ENCODE results near the gene CHST15. TPM values are rescaled to one million over a fixed set of nuclear protein-coding genes. Genes with fewer than 3 reads are reported as not detected.

CHST15 gene
- total and polyA plus RNA-seq, 2 of the 13 experiments (the other 11 are each of a cell fraction or from before 2014, with no cell fraction given), result 1.4 to 94.7 TPM

DNA sequence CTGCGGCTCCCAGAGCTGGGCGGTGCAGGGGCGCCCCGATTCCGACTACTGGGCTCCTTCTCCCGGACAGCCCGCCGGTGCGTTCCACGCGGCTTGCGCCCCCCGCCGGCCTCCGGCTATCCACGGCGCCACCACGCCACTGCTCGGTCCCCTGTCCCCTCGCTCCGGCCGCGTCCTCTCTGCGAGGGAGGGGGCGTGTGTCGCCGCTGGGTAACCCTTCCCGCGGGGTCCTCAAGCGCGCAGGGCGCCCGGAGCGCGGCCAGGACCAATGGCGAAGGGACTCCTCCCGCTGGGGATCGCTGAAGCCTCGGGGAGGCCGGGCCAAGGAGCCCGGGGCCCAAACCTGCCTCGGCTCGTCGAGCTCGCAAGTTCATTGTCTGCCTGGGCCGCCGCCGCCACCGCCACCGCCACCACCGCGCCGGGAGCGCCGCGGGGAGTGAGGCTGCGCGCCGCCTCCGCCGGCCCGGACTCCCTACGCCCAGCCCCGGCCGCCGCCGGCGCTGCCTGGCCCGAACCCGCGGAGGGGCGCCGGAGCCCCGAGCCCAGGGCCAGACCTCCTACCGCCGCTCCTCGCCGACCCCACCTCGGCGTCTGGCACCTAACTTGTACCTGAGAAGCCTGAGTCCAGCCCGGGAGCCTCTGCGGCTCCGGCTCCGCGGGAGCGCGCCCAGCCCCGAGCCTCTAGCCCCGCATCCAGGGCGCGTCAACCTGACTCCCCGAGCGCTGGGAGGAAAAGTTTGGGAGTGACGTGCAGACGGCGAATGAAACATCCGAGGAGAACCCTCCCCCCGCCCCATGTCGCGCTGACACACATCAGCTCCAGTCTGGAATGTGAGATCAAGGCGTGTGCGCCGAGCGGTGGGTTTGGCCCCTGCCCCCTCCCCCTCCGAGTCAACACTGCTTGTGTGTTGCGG, at the start of gene CHST15 (continued):
- TF ChIP-seq, protein P1, sequence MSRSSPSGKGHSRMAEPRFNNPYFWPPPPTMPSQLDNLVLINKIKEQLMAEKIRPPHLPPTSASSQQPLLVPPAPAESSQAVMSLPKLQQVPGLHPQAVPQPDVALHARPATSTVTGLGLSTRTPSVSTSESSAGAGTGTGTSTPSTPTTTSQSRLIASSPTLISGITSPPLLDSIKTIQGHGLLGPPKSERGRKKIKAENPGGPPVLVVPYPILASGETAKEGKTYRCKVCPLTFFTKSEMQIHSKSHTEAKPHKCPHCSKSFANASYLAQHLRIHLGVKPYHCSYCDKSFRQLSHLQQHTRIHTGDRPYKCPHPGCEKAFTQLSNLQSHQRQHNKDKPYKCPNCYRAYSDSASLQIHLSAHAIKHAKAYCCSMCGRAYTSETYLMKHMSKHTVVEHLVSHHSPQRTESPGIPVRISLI (CRISPR knock-in tag; IDR thresholded peaks at IDR 0.05; ENCODE audit: borderline replicate concordance), result no peak
- TF ChIP-seq ZBTB7B (CRISPR knock-in tag; IDR thresholded peaks at IDR 0.05) (no peak), ZNF879 (CRISPR knock-in tag; IDR thresholded peaks at IDR 0.05) (no peak), RBAK (CRISPR knock-in tag; IDR thresholded peaks at IDR 0.05) (no peak), ZNF10 (CRISPR knock-in tag; IDR thresholded peaks at IDR 0.05; ENCODE audit: borderline replicate concordance, low read depth) (no peak), NR3C1 (CRISPR knock-in tag; IDR thresholded peaks at IDR 0.05) (no peak), ZFP82 (CRISPR knock-in tag; IDR thresholded peaks at IDR 0.05; ENCODE audit: borderline replicate concordance) (no peak), SMARCE1 (IDR thresholded peaks at IDR 0.05; ENCODE audit: borderline replicate concordance) (no peak), RFXANK (CRISPR knock-in tag; IDR thresholded peaks at IDR 0.05) (no peak), ZNF782 (CRISPR knock-in tag; IDR thresholded peaks at IDR 0.05; ENCODE audit: borderline replicate concordance) (no peak), SALL1 (CRISPR knock-in tag; IDR thresholded peaks at IDR 0.05) (peak; percentile 67; the same call in 1 of the 2 replicates), MBD4 (IDR thresholded peaks at IDR 0.05; ENCODE audit: borderline replicate concordance, low read length) (no peak), FLYWCH1 (CRISPR knock-in tag; IDR thresholded peaks at IDR 0.05) (no peak), TBP (CRISPR knock-in tag; IDR thresholded peaks at IDR 0.05) (no peak)
- TF ChIP-seq, protein P2, sequence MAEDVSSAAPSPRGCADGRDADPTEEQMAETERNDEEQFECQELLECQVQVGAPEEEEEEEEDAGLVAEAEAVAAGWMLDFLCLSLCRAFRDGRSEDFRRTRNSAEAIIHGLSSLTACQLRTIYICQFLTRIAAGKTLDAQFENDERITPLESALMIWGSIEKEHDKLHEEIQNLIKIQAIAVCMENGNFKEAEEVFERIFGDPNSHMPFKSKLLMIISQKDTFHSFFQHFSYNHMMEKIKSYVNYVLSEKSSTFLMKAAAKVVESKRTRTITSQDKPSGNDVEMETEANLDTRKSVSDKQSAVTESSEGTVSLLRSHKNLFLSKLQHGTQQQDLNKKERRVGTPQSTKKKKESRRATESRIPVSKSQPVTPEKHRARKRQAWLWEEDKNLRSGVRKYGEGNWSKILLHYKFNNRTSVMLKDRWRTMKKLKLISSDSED (CRISPR knock-in tag; IDR thresholded peaks at IDR 0.05), result no peak
- TF ChIP-seq, protein P3, sequence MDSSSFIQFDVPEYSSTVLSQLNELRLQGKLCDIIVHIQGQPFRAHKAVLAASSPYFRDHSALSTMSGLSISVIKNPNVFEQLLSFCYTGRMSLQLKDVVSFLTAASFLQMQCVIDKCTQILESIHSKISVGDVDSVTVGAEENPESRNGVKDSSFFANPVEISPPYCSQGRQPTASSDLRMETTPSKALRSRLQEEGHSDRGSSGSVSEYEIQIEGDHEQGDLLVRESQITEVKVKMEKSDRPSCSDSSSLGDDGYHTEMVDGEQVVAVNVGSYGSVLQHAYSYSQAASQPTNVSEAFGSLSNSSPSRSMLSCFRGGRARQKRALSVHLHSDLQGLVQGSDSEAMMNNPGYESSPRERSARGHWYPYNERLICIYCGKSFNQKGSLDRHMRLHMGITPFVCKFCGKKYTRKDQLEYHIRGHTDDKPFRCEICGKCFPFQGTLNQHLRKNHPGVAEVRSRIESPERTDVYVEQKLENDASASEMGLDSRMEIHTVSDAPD (CRISPR knock-in tag; IDR thresholded peaks at IDR 0.05), result no peak
- TF ChIP-seq, protein P4, sequence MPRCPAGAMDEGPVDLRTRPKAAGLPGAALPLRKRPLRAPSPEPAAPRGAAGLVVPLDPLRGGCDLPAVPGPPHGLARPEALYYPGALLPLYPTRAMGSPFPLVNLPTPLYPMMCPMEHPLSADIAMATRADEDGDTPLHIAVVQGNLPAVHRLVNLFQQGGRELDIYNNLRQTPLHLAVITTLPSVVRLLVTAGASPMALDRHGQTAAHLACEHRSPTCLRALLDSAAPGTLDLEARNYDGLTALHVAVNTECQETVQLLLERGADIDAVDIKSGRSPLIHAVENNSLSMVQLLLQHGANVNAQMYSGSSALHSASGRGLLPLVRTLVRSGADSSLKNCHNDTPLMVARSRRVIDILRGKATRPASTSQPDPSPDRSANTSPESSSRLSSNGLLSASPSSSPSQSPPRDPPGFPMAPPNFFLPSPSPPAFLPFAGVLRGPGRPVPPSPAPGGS (CRISPR knock-in tag; IDR thresholded peaks at IDR 0.05), result no peak
- TF ChIP-seq, protein P5, sequence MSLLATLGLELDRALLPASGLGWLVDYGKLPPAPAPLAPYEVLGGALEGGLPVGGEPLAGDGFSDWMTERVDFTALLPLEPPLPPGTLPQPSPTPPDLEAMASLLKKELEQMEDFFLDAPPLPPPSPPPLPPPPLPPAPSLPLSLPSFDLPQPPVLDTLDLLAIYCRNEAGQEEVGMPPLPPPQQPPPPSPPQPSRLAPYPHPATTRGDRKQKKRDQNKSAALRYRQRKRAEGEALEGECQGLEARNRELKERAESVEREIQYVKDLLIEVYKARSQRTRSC (CRISPR knock-in tag; IDR thresholded peaks at IDR 0.05; ENCODE audit: low read depth), result no peak
- TF ChIP-seq, protein P6, sequence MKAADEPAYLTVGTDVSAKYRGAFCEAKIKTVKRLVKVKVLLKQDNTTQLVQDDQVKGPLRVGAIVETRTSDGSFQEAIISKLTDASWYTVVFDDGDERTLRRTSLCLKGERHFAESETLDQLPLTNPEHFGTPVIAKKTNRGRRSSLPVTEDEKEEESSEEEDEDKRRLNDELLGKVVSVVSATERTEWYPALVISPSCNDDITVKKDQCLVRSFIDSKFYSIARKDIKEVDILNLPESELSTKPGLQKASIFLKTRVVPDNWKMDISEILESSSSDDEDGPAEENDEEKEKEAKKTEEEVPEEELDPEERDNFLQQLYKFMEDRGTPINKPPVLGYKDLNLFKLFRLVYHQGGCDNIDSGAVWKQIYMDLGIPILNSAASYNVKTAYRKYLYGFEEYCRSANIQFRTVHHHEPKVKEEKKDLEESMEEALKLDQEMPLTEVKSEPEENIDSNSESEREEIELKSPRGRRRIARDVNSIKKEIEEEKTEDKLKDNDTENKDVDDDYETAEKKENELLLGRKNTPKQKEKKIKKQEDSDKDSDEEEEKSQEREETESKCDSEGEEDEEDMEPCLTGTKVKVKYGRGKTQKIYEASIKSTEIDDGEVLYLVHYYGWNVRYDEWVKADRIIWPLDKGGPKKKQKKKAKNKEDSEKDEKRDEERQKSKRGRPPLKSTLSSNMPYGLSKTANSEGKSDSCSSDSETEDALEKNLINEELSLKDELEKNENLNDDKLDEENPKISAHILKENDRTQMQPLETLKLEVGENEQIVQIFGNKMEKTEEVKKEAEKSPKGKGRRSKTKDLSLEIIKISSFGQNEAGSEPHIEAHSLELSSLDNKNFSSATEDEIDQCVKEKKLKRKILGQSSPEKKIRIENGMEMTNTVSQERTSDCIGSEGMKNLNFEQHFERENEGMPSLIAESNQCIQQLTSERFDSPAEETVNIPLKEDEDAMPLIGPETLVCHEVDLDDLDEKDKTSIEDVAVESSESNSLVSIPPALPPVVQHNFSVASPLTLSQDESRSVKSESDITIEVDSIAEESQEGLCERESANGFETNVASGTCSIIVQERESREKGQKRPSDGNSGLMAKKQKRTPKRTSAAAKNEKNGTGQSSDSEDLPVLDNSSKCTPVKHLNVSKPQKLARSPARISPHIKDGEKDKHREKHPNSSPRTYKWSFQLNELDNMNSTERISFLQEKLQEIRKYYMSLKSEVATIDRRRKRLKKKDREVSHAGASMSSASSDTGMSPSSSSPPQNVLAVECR (CRISPR knock-in tag; IDR thresholded peaks at IDR 0.05; ENCODE audit: borderline replicate concordance), result no peak; the same call in 1 of the 2 replicates

Measured in HepG2 (cell line).